ENCODE measurements around the gene CHRDL2.

CHRDL2 gene

DNA sequence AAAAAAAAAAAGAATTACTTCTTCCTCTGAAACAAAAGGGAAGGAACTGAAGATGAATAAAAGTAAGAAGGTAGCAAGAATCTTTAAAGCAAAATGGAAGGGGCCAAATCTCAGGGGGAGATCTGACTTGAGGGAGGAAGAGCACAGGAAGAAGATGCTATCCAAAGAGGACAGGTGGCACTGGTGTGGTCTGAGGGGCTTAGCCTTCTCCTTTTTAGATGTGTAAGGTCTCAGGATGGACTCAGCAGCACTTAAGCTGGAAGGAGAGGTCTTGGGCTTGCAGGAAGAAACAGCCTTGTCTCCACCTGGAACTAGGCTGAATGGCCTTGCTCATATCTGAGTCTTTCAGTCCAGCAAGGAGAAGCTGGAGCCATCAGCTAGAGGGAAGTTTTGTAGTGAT, 12.4 kb upstream of the CHRDL2 start:
- DNase-seq: no peak
- no peaks in the 10 kb centered on the region for H3K36me3 ChIP-seq
- H3K9me3 ChIP-seq (ENCODE audit: severe bottlenecking): no peaks in the 10 kb centered on the region
- no peak overlapping the region for H3K4me3 ChIP-seq (ENCODE audit: low read depth, low read length)
- H3K27ac ChIP-seq: no peak overlapping the region
- no peaks in the 10 kb centered on the region for H3K27me3 ChIP-seq (ENCODE audit: insufficient read depth, low read depth, severe bottlenecking)
- TF ChIP-seq, protein P1, sequence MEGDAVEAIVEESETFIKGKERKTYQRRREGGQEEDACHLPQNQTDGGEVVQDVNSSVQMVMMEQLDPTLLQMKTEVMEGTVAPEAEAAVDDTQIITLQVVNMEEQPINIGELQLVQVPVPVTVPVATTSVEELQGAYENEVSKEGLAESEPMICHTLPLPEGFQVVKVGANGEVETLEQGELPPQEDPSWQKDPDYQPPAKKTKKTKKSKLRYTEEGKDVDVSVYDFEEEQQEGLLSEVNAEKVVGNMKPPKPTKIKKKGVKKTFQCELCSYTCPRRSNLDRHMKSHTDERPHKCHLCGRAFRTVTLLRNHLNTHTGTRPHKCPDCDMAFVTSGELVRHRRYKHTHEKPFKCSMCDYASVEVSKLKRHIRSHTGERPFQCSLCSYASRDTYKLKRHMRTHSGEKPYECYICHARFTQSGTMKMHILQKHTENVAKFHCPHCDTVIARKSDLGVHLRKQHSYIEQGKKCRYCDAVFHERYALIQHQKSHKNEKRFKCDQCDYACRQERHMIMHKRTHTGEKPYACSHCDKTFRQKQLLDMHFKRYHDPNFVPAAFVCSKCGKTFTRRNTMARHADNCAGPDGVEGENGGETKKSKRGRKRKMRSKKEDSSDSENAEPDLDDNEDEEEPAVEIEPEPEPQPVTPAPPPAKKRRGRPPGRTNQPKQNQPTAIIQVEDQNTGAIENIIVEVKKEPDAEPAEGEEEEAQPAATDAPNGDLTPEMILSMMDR (IDR thresholded peaks at IDR 0.05; ENCODE audit: low read depth, low read length): no peak

DNA sequence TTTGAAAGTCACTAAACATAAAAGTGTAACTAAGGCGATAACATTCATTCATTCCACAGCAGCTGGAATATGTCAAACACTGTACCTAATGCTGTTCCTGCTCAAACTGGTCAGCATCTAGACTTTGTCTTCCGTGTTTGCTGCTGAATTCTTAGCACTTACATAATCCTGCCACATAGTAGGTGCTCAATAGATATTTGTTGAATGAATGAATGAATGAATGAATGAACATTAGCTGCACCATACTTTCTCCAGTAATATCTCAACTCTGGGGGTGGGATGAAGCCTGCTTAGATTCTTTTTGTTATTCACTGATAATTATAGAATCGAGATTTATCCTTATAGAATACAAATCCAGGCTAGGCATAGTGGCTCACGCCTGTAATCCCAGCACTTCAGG, 10.8 kb upstream of the CHRDL2 start:
- no peak for DNase-seq
- no peak overlapping the region for H3K4me3 ChIP-seq (ENCODE audit: low read depth, low read length)
- H3K36me3 ChIP-seq: no peaks in the 10 kb centered on the region
- no peaks in the 10 kb centered on the region for H3K9me3 ChIP-seq (ENCODE audit: severe bottlenecking)
- TF ChIP-seq, protein P1 (IDR thresholded peaks at IDR 0.05; ENCODE audit: low read depth, low read length): no peak
- no peaks in the 10 kb centered on the region for H3K27me3 ChIP-seq (ENCODE audit: insufficient read depth, low read depth, severe bottlenecking)
- no peak overlapping the region for H3K27ac ChIP-seq

GRCh38 chr11:74739546-74740270, 8.5 kb upstream of the CHRDL2 start:
- DNase-seq: peak; percentile 50
- Histone ChIP-seq H3K9me3 (ENCODE audit: severe bottlenecking) (no peaks in the 10 kb centered on the region), H3K4me3 (ENCODE audit: low read depth, low read length) (no peak overlapping the region), H3K27ac (no peak overlapping the region), H3K36me3 (no peaks in the 10 kb centered on the region), H3K27me3 (ENCODE audit: insufficient read depth, low read depth, severe bottlenecking) (peaks cover 3% of the 10 kb centered on the region)
- TF ChIP-seq, protein P1 (IDR thresholded peaks at IDR 0.05; ENCODE audit: low read depth, low read length): peak; percentile 86

DNA sequence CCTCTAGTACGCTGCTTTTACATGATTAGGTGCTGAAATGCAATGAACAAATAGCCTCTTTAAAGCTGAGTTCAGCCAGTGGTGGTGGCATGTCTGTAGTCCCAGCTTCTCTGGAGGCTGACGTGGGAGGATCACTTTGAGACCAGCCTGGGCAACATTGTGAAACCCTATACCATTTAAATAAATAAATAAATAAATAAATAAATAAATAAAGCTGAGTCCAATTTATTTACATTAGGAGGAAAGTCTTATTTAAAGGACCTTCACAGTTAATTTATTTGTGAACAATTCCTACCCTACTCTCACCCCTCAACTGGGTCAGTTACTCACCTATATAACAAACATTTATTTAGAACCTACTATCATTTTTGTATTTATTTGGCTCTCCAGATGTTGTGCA, 4.8 kb upstream of the CHRDL2 start:
- TF ChIP-seq, protein P1 (IDR thresholded peaks at IDR 0.05; ENCODE audit: low read depth, low read length): no peak
- Histone ChIP-seq H3K27me3 (ENCODE audit: insufficient read depth, low read depth, severe bottlenecking) (peaks cover 37% of the 10 kb centered on the region), H3K36me3 (no peaks in the 10 kb centered on the region), H3K4me3 (ENCODE audit: low read depth, low read length) (no peak overlapping the region), H3K9me3 (ENCODE audit: severe bottlenecking) (peaks cover 2% of the 10 kb centered on the region), H3K27ac (no peak overlapping the region)
- no peak for DNase-seq

DNA sequence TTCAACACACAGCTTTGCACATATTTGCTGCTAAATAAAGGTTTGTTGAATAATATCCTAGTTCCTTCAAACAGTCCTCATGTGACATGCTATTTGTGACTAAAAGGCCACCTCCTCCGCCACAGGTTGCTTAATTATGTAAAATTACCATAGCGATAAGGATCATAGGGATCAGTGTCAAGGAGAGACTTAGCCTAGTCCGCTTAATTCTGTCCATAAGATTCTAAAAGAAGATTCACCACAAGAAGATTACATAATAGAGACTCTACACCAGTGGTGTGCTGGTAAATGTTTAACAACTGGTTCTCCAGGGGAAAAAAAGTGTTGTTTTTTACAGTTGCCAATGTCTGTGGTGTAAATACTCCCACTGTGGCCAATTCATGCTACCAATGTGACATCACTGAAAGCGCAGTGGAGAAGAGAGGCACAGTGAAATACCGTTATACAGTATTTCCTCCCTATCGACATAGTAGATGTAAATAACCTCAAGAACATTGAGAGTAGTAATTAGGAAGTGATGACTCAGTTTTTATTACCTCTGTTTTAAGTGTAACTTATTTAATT, 4.2 kb upstream of the CHRDL2 start:
- no peaks in the 10 kb centered on the region for H3K36me3 ChIP-seq
- TF ChIP-seq, protein P1 (IDR thresholded peaks at IDR 0.05; ENCODE audit: low read depth, low read length): no peak
- no peak overlapping the region for H3K4me3 ChIP-seq (ENCODE audit: low read depth, low read length)
- H3K27me3 ChIP-seq (ENCODE audit: insufficient read depth, low read depth, severe bottlenecking): peaks cover 42% of the 10 kb centered on the region
- H3K27ac ChIP-seq: no peak overlapping the region
- H3K9me3 ChIP-seq (ENCODE audit: severe bottlenecking): peaks cover 2% of the 10 kb centered on the region
- DNase-seq: no peak

GRCh38 chr11:74734559-74734925, 3.3 kb upstream of the CHRDL2 start:
- no peak for DNase-seq
- Histone ChIP-seq H3K4me3 (ENCODE audit: low read depth, low read length) (no peak overlapping the region), H3K9me3 (ENCODE audit: severe bottlenecking) (peaks cover 2% of the 10 kb centered on the region), H3K27me3 (ENCODE audit: insufficient read depth, low read depth, severe bottlenecking) (peaks cover 51% of the 10 kb centered on the region), H3K27ac (no peak overlapping the region), H3K36me3 (no peaks in the 10 kb centered on the region)
- TF ChIP-seq, protein P1 (IDR thresholded peaks at IDR 0.05; ENCODE audit: low read depth, low read length): no peak
